ENCODE results near the gene DLG2. TPM values are rescaled to one million over a fixed set of nuclear protein-coding genes. Genes with fewer than 3 reads are reported as not detected.

The DLG2 gene
- total and polyA plus RNA-seq, 2 of the 8 experiments (the other 6 are each of a cell fraction or from before 2014, with no cell fraction given), result 1.7 to 14.3 TPM

GRCh38 chr11:83455356-83455755 is 2171.8 kb downstream of the DLG2 start:
- Histone ChIP-seq H2BK20ac (ENCODE audit: low read length) (no peak overlapping the region), H2AK5ac (ENCODE audit: low read depth, low read length) (no peak overlapping the region), H3K23ac (ENCODE audit: insufficient read length) (no peak overlapping the region), H4K91ac (replicated peaks; ENCODE audit: insufficient read length, low read length) (no peak overlapping the region), H2BK15ac (ENCODE audit: low read length) (no peak overlapping the region; the same call in 1 of the 2 replicates), H3K27ac (ENCODE audit: low read depth, low read length) (no peak overlapping the region), H2AFZ (ENCODE audit: low read length) (no peak overlapping the region), H3K18ac (ENCODE audit: extremely low read depth, low read length) (no peak overlapping the region), H3K4me1 (replicated peaks in 1 of 4; ENCODE audit: control insufficient read depth in 3 of 4, insufficient read depth in 4 of 4, low read length in 3 of 4) (peaks cover 0 to 2% (median 1%) of the 10 kb centered on the region in 4 experiments; a peak in 2 of 7 replicates), H3K4me3 (ENCODE audit: extremely low read depth in 1 of 4, insufficient read depth in 2 of 4, low read depth in 3 of 4, low read length in 4 of 4) (no peak overlapping the region), H2BK5ac (ENCODE audit: low read depth, low read length) (no peak overlapping the region), H3K79me1 (ENCODE audit: low read depth, low read length) (no peaks in the 10 kb centered on the region), H3K4ac (replicated peaks; ENCODE audit: insufficient read length, low read depth, low read length) (no peak overlapping the region), H4K8ac (ENCODE audit: extremely low read depth, insufficient read depth, low read length) (no peak overlapping the region), H4K20me1 (replicated peaks in 1 of 2; ENCODE audit: control insufficient read depth in 1 of 2, insufficient read depth in 2 of 2, low read length in 2 of 2) (no peaks in the 10 kb centered on the region), H3K14ac (ENCODE audit: insufficient read length) (no peak overlapping the region), H2BK120ac (replicated peaks; ENCODE audit: low read depth, low read length) (no peak overlapping the region), H2BK12ac (ENCODE audit: low read depth, low read length) (no peak overlapping the region; the same call in 1 of the 2 replicates), H3K9ac (replicated peaks in 1 of 4; ENCODE audit: extremely low read depth in 1 of 4, low read depth in 3 of 4, low read length in 3 of 4) (no peak overlapping the region), H4K5ac (ENCODE audit: insufficient read length, low read depth, low read length) (no peak overlapping the region), H3K23me2 (ENCODE audit: low read depth, low read length) (no peaks in the 10 kb centered on the region; the same call in 1 of the 2 replicates), H3K9me3 (ENCODE audit: insufficient read depth in 2 of 2, low read depth in 1 of 2, low read length in 1 of 2) (no peaks in the 10 kb centered on the region), H3K56ac (replicated peaks; ENCODE audit: insufficient read length, low read depth, low read length) (no peak overlapping the region), H3K79me2 (ENCODE audit: control insufficient read depth in 1 of 2, insufficient read depth in 2 of 2, low read length in 2 of 2) (no peaks in the 10 kb centered on the region), H3K36me3 (ENCODE audit: control insufficient read depth in 2 of 4, insufficient read depth in 4 of 4, low read length in 3 of 4) (no peaks in the 10 kb centered on the region), H3K4me2 (ENCODE audit: insufficient read depth in 1 of 2, low read depth in 2 of 2, low read length in 2 of 2) (no peak overlapping the region), H3K27me3 (replicated peaks in 1 of 4; ENCODE audit: control insufficient read depth in 3 of 4, extremely low read depth in 1 of 4, insufficient read depth in 3 of 4, low read length in 3 of 4) (no peaks in the 10 kb centered on the region)
- ChIA-PET POLR2A (ENCODE audit: partially characterized antibody) (no interaction called here), CTCF (ENCODE audit: partially characterized antibody) (interaction anchor here (0.7 to 2.0 kb wide), 3 partner anchors 10 to 163 kb away, joined by 3 to 4 read pairs (median 4); no protein-coding TSS in a partner anchor)
- WGBS, 2 experiments (ENCODE audit: extremely low coverage in 1 of 2, insufficient coverage in 1 of 2, insufficient read length in 1 of 2, insufficient replicate concordance in 2 of 2, low coverage in 1 of 2, low lambda C conversion rate in 2 of 2, missing lambda C conversion rate in 1 of 2), result 96% methylated on average over 3 of the region's 3 CpGs; no CpG with 5 or more reads in 1 of the 2 experiments
- DNase-seq (ENCODE audit: low read depth in 1 of 2, low spot score in 2 of 2) (peak in 1 of 2 experiments; percentile 27), FAIRE-seq (no peak)
- TF ChIP-seq POLR2AphosphoS5 (IDR thresholded peaks at IDR 0.05; ENCODE audit: low read depth, low read length) (no peak), CHD2 (IDR thresholded peaks at IDR 0.05; ENCODE audit: low read length) (no peak), E2F6 (IDR thresholded peaks at IDR 0.05) (no peak), SUZ12 (IDR thresholded peaks at IDR 0.05; ENCODE audit: low read length) (no peak), TEAD4 (IDR thresholded peaks at IDR 0.05; ENCODE audit: low read depth, low read length) (no peak), SRF (IDR thresholded peaks at IDR 0.05; ENCODE audit: low read depth, low read length) (no peak), POLR2A (IDR thresholded peaks at IDR 0.05; ENCODE audit: control extremely low read depth in 1 of 2, low read depth in 2 of 2, low read length in 2 of 2) (no peak), TBP (IDR thresholded peaks at IDR 0.05; ENCODE audit: low read depth, low read length) (no peak), KDM4A (IDR thresholded peaks at IDR 0.05; ENCODE audit: low read depth, low read length, severe bottlenecking) (no peak), RNF2 (IDR thresholded peaks at IDR 0.05; ENCODE audit: borderline replicate concordance, low read depth, low read length, missing control alignments, poor library complexity, severe bottlenecking) (no peak), CREB1 (IDR thresholded peaks at IDR 0.05) (no peak), MAFK (IDR thresholded peaks at IDR 0.05; ENCODE audit: low read depth, low read length) (no peak)
- TF ChIP-seq, protein P1, sequence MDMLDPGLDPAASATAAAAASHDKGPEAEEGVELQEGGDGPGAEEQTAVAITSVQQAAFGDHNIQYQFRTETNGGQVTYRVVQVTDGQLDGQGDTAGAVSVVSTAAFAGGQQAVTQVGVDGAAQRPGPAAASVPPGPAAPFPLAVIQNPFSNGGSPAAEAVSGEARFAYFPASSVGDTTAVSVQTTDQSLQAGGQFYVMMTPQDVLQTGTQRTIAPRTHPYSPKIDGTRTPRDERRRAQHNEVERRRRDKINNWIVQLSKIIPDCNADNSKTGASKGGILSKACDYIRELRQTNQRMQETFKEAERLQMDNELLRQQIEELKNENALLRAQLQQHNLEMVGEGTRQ (IDR thresholded peaks at IDR 0.05; ENCODE audit: low read length), result no peak
